HG03175 (cell line): ENCODE results near the gene P3H3.

Experiments used
- ATAC-seq: cut with Tn5 transposase; IDR thresholded peaks from one replicate; pipeline ENCODE4 v1.9.1; 2021; ENCODE audit warnings: mild to moderate bottlenecking, moderate library complexity; ENCODE audit not compliant: unreplicated experiment

The P3H3 gene

DNA sequence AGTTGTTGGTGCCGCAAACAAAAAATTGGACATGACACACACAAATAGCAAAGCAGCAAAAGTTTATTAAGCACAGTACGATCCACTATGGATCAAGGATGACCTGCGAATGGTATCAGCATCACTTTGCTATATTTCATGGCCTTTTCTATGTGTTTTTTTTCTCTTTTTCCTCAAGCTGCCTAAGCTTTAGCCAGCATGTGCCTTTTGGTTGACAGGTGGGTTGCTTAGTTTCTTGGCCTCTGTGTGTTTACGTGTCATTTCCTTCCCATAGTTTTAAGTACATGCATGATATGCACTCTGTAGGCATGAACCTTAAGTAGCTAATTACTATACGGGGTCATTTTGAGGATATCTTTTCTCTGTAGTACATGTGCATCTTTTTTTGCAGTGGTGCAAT is 29.1 kb upstream of the P3H3 start:
- ATAC-seq = no peak

DNA sequence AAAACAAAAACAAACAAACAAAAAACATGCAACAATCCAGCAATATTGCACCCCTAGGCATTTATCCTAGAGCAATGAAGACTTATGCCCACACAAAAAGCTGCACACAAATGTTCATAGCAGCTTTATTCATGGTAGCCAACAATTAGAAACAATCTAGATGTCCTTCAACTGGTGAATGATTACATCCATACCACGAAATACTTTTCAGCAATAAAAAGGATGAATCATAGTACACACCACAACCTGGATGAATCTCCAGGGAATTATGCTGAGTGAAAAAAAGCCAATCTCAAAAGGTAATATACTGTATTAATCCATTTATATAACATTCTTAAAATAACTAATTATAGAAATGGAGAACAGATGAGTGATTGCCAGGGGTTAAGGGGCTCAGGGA is 21.0 kb upstream of the P3H3 start:
- no peak for ATAC-seq

DNA sequence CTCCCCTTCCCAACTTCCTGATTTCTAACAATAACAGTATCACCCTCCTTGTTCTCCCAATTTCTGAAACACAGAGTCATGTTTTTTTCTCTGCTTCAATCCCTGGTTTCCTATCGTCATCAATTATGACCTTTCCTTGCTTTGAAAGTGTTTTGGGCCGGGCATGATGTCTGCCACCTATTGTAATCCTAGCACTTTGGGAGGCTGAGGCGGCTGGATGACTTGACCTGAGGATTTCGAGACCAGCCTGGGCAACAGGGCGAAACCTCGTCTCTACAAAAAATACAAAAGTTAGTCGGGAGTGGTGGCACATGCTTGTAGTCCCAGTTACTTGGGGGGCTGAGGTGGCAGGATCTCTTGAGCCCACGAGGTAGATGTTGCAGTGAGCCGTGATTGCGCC is 19.2 kb upstream of the P3H3 start:
- ATAC-seq = no peak

DNA sequence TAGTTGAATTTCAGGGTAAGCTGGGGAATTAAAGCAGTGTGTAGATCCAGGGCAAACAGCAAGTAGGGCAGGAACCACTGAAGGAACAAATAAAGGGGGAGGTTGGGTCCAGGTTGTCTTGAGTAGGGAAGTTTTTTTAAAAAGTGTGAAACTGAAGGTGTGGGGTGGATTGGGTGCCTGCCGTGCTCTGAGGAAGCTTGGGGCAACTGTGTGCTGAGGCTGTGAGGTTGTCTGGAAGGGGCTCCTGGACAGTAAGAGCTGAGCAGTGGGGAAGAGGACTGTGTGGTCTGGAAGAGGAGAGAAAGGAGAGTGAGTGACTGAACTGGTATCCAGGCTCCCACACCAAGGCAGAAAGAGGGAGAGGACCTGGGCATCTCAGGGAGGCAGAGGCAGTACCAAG is 17.4 kb upstream of the P3H3 start:
- ATAC-seq = no peak

DNA sequence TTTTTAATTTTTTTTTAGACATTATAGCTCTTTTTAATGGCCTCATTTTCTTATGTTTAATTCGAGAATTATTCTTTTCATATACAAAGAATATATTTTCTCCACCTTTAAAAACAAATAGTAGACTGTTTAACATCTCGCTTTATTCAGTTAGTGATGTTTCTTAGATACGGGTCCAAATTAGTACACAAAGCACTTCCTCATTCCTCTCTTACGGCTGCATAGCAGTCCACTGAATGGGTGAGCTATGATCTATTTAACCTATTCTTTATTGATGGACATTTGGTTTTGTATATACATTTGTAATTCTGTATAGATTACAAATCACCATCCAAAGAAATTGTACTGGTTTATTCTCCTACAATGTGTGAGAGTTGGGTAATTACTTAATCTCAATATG is 14.8 kb upstream of the P3H3 start:
- ATAC-seq = no peak

DNA sequence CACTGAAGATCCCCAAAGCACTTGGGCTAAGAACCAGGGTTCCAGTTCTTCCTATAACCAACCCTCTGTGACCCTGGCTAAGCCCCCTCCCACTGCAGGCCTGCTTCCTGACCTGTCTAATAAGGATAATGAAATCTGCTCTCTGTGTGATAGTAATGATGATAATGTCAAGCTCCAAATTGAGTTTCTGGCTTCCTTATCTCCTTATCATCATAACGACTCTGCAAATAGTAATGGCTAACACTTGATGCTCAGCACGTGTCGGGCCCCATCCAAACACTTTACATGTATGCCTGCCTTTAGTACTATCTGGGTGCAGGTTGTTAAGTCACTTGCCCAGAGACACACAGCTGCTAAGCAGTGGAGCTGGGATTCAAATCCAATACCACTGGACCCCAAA is 11.6 kb upstream of the P3H3 start:
- no peak for ATAC-seq

DNA sequence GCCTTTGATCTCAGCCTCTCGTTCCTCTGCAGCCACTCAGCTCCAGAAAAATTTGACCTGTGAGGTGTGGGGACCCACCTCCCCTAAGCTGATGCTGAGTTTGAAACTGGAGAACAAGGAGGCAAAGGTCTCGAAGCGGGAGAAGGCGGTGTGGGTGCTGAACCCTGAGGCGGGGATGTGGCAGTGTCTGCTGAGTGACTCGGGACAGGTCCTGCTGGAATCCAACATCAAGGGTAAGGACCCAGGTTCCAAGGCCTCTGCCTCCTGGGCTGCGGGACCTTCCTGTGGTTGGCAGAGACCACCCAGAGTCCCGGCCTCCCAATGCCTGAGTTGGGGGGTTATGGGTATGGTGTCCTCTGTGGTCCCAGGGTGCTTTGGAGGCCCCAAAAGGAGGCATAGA is 11.1 kb upstream of the P3H3 start:
- ATAC-seq = no peak

DNA sequence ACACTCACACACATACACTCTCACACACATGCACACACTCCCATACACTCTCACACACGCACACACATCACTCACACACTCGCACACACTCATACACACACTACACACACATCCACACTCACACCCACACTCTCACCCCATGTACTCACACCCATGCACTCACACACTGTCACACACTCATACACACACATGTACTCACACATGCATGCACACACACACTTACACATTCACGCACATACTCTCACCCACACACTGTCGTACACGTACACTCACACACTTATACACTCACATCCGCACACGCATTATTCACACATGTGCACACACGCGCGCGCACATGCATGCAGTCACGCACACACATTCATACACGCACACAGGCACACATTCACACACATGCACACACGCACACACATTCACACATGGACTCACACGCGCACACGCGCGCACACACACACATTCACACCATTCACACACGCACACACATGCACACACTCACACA is 10.5 kb upstream of the P3H3 start:
- ATAC-seq = no peak

DNA sequence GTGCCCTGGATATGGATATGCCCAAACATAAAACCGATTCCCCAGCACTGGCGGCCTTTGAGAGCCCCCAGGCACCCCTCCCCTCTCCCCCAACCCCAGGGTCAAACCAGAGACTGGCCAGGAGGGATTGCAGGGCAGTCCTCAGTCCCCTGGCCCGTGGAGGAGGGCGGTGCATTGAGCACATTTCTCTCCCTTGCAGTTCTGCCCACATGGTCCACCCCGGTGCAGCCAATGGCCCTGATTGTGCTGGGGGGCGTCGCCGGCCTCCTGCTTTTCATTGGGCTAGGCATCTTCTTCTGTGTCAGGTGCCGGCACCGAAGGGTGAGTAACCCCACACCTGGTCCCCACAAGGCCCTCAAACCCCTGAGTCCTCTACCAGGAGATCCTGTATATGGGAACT is 10.0 kb upstream of the P3H3 start:
- no peak for ATAC-seq

DNA sequence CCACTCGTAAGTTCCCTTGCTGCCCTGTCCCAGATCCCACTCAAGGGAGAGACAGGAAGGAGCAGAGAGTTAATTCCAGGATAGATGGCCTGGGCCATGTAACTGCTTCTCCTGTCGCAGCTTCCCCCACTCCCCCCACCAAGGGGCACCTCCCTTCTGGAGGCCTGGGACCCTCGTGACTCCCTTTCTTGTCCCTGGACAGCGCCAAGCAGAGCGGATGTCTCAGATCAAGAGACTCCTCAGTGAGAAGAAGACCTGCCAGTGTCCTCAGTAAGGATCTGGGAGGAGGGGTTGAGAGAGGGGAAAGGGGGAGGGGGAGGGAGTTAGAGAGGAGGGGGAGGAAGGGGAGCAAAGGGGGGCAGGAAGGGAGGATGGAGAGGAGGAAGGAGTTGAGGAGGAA is 9.6 kb upstream of the P3H3 start:
- no peak for ATAC-seq

DNA sequence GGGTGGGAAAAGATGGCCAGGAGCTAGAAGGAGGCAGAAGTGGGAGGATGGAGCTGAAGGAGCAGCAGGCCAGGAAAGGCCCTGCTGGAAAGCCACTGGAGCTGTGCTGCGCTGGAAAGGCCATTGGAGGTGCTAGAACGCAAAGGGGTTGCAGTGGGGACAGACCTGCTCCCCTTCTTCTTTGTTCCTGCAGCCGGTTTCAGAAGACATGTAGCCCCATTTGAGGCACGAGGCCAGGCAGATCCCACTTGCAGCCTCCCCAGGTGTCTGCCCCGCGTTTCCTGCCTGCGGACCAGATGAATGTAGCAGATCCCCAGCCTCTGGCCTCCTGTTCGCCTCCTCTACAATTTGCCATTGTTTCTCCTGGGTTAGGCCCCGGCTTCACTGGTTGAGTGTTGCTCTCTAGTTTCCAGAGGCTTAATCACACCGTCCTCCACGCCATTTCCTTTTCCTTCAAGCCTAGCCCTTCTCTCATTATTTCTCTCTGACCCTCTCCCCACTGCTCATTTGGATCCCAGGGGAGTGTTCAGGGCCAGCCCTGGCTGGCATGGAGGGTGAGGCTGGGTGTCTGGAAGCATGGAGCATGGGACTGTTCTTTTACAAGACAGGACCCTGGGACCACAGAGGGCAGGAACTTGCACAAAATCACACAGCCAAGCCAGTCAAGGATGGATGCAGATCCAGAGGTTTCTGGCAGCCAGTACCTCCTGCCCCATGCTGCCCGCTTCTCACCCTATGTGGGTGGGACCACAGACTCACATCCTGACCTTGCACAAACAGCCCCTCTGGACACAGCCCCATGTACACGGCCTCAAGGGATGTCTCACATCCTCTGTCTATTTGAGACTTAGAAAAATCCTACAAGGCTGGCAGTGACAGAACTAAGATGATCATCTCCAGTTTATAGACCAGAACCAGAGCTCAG is 8.8 kb upstream of the P3H3 start:
- ATAC-seq = no peak

DNA sequence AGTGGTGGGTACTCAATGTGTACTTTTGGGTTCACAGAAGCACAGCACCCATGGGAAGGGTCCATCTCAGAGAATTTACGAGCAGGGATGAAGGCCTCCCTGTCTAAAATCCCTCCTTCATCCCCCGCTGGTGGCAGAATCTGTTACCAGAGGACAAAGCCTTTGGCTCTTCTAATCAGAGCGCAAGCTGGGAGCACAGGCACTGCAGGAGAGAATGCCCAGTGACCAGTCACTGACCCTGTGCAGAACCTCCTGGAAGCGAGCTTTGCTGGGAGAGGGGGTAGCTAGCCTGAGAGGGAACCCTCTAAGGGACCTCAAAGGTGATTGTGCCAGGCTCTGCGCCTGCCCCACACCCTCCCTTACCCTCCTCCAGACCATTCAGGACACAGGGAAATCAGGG is 8.0 kb upstream of the P3H3 start:
- ATAC-seq = no peak

DNA sequence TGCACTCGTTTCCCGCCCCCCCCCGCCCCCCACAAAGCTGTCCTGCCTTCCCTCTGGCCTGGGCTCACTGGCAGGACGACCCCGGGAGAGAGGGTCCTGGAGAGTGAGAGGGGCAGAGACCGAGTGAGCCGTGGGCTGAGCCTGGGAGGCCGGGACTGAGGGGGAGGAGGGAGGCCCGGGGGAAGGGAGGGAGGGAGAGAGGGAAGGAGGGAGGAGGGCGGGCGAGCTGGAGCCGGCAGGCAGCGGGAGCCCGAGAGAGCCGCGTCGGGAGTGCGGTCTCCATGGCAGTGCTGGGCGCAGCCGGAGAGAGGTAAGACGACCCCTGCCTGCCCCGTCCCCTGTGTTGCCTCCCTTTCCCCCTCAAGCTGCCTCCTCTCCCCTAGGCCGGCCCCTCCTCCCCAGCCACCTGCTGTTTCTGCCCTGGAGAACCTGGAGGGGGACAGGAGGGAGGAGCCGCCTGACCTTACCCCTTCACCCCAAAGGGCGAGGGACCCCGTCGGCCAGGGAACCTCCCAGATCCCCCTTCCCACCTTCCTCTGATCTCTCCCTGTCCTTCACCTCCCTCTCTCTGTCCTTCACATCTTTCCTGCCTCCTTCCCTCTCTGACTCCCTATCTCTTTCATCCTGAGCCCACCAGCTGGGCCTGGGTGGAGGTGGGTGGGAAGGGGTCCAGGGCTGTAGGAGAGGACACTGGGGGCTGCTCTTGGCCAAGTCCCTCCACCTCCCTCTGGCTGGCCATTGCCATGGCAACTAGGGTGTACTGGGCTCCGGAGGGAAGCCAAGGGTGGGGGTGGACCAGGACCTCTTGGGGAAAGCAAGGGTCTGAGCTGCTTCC is 6.4 kb upstream of the P3H3 start, which contains the start of gene GPR162:
TSS of gene GPR162 (plus strand) at position 231 of the 835 bp plus-strand sequence. CDS start 2,078 bp downstream, outside the sequence.
- ATAC-seq = no peak

DNA sequence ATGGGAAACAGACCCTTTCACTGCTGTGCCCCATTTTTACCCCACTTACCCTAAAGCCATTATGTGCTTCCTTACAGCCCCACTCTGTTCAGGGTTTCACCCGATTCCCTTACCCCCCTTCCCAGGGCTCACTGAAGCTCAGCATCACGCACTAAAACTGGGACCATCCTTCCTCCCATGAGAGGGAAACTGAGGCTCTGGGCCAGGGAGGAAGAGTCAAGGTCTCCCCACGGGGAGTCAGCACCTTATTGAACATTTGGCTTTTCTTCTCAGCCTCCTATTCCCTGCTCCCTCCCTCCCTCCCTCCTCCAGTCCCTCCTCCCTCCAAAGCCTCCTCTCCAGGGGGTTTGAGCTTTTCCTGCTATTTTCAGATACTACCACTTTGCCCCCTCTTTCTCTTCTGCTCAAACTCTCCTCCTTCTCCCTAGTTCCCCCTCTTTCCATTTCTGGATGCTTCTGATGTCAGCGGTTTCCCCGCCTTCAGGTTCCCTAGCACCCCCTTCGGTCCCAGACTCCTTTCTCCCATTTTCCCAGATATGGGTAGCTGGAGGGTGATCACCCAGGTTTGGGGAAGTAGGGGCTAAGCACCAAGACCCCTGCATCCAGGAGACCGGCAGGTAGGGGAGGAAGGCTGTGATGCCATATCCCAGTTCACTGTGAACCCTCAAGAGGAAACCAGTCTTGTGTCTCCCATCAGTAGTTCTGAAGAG is 5.6 kb upstream of the P3H3 start:
- ATAC-seq = no peak

DNA sequence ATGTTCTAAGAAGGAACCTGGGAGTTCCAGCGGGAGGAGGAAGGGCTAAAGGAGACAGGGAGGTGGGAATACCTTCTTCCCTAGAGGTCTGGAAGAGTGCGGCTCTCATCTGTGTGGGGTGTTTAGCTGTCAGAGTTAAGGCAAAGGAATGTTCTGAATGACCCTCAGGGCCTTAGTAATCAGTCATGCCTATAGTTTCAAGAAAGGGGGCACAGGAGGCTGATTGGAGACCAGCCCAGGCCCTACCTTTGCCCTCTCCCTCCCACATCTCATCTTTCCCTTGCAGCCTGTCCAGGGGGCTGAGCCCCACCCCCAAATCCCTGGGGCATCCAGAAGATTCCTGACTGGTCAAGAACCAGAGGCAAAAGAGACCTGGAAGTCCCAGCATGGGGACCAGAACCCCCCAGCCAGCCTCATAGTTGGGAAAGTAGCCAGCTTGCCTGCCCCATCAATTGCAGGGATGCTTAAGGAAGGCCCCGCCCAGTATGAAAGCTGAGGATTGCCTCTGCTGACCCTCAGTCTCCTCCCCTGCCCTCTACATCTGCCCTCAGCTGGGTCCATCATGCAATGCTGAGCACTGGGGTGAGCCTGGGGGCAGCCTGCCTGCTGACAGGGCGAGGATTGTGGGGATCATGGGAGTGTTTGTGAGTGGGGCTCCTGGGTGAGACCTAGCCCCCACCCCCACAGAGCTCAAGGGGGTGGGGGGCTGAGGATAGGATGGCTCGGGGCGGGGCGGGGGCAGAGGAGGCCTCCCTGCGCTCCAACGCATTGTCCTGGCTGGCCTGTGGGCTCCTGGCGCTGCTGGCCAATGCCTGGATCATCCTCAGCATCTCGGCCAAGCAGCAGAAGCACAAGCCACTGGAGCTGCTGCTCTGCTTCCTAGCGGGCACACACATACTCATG is 4.8 kb upstream of the P3H3 start:
- no peak for ATAC-seq

DNA sequence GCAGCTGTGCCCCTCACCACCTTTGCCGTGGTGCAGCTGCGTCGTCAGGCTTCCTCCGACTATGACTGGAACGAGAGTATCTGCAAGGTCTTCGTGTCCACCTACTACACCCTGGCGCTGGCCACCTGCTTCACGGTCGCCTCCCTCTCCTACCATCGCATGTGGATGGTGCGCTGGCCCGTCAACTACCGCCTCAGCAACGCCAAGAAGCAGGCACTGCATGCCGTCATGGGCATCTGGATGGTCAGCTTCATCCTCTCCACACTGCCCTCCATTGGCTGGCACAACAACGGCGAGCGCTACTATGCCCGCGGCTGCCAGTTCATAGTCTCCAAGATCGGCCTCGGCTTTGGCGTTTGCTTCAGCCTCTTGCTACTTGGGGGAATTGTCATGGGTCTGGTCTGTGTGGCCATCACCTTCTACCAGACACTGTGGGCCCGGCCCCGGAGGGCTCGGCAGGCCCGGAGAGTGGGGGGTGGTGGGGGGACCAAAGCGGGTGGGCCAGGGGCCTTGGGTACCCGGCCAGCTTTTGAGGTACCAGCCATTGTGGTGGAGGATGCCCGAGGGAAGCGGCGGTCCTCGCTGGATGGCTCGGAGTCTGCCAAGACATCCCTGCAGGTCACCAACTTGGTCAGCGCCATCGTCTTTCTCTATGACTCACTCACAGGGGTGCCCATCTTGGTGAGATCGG is 4.0 kb upstream of the P3H3 start:
- no peak for ATAC-seq

DNA sequence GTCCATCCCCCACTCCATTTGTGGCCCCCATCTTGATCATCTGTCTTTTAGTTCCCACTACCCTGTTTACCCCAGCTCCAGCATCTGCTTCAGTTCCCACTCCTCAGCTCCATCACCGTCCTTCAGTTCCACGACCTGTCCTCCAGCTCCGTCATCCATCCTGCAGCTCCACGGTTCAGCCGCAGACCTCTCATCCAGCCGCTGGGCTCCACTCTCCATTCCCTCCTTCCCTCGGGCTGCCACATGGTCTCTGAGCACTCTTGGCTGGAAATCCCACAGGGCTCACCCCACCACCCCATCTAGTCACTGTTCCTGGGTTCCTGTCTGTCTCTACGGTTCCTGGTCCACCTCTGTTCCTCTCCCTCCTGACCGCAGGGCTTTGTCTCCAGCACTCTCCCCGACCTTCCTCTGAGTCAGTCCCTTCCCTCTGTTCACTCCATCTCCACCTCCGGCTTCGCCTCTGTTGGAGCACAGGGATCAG is 3.3 kb upstream of the P3H3 start:
- no peak for ATAC-seq

DNA sequence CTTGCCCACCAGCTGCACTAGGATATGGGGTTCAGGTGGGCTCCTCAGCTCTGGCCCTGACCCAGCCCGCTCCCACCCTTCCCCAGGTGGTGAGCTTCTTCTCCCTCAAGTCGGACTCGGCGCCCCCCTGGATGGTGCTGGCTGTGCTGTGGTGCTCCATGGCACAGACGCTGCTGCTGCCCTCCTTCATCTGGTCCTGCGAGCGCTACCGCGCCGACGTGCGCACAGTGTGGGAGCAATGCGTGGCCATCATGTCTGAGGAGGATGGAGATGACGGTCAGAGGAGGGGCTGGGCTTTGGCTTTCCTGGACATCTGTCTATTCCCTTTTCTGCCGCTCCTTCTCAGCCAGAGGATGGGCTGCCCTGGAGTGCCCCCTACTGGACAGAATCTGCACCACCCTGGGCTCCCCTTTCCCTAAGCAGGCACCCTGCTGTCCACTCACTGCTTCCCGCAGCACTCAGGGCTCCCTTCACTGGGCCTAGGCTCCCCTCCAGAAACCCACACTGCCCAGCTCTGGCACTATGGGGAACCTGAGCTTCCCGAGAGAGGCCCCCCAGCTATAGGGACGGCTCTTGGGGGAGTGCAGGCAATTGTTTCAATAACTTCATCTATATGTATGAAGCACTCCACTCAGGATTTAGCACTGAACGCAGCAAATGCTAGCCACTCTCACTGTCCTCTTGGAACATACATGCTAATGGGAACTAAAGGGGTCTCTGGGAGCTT is 2.6 kb upstream of the P3H3 start:
- peak; percentile 49 for ATAC-seq
